OCI-LY7 (cell line): Measurements from ENCODE around the gene NCKAP1. TPM values are rescaled to one million over a fixed set of nuclear protein-coding genes. Genes with fewer than 3 reads are reported as not detected.

Experiments
- BruUV-seq: library from RNA; stranded (reverse); fragments of 400-500 nt; replicated peaks from 2 replicates; lab custom pipeline; 2021; lab: Mats Ljungman, UMichigan
- CTCF ChIA-PET: fragments of 300-600 bp; sonication (Branson Sonifier 250); formaldehyde crosslinking; loops from one replicate; lab custom pipeline; 2022; ENCODE audit warnings: antibody characterized with exemption; ENCODE audit not compliant: unreplicated experiment; lab: Charles Lee
- POLR2A ChIA-PET: fragments of 300-600 bp; sonication (Branson Sonifier 250); formaldehyde crosslinking; loops from one replicate; lab custom pipeline; 2022; ENCODE audit warnings: antibody characterized with exemption; lab: Charles Lee
- DNase-seq: peaks from one replicate; pipeline ENCODE4 v3.0.0-alpha.2; 2015; ENCODE audit warnings: low spot score
- H2AFZ ChIP-seq: fragments of 200-600 bp; sonication (generic), shearing (Covaris generic); 2 replicates; pipeline ENCODE4 v1.6.1; 2014; ENCODE audit warnings: mild to moderate bottlenecking, antibody characterized with exemption, low read length, moderate library complexity
- H3K27ac ChIP-seq: fragments of 200-600 bp; sonication (generic); 2 replicates; pipeline ENCODE4 v1.5.1; 2014; ENCODE audit warnings: mixed run types, low read depth, mild to moderate bottlenecking, moderate library complexity, low read length, inconsistent platforms; ENCODE audit not compliant: poor library complexity, severe bottlenecking
- H3K36me3 ChIP-seq: fragments of 200-600 bp; sonication (generic); 2 replicates; pipeline ENCODE4 v1.6.1; 2014; ENCODE audit warnings: mild to moderate bottlenecking, antibody characterized with exemption, low read length, moderate library complexity, mixed read lengths; ENCODE audit not compliant: insufficient read depth
- H3K4me1 ChIP-seq: fragments of 200-600 bp; sonication (generic); 2 replicates; pipeline ENCODE4 v1.5.1; 2014; ENCODE audit warnings: mild to moderate bottlenecking, low read length; ENCODE audit not compliant: insufficient read depth, poor library complexity, severe bottlenecking
- H3K4me2 ChIP-seq: fragments of 200-600 bp; sonication (generic); 2 replicates; pipeline ENCODE4 v1.6.1; 2014; ENCODE audit warnings: mild to moderate bottlenecking, low read length
- H3K4me3 ChIP-seq: fragments of 200-600 bp; sonication (generic); 2 replicates; pipeline ENCODE4 v1.5.1; 2014; ENCODE audit warnings: mild to moderate bottlenecking, low read depth, low read length; ENCODE audit not compliant: poor library complexity, severe bottlenecking
- H3K79me2 ChIP-seq: fragments of 200-600 bp; sonication (generic); 2 replicates; pipeline ENCODE4 v1.6.1; 2016; ENCODE audit warnings: low read depth, mild to moderate bottlenecking, low read length, moderate library complexity, mixed read lengths; ENCODE audit not compliant: insufficient read depth
- H3K9me2 ChIP-seq: fragments of 200-600 bp; sonication (generic); 2 replicates; pipeline ENCODE4 v1.6.1; 2016; ENCODE audit warnings: mild to moderate bottlenecking, low read length, mixed read lengths; ENCODE audit not compliant: insufficient read depth
- H3K9me3 ChIP-seq: fragments of 200-600 bp; sonication (generic); 2 replicates; pipeline ENCODE4 v1.6.1; 2014; ENCODE audit warnings: mild to moderate bottlenecking, mixed run types, low read length, mixed read lengths
- H4K20me1 ChIP-seq: fragments of 200-600 bp; sonication (generic); 2 replicates; pipeline ENCODE4 v1.6.1; 2014; ENCODE audit warnings: mild to moderate bottlenecking, antibody characterized with exemption, low read length, moderate library complexity, mixed read lengths; ENCODE audit not compliant: insufficient read depth
- CTCF ChIP-seq: fragments of 200-600 bp; sonication (generic); conservative IDR thresholded peaks from 2 replicates; pipeline ENCODE4 v1.5.1; 2014; ENCODE audit warnings: mild to moderate bottlenecking, antibody characterized with exemption, low read length, moderate library complexity, mixed read lengths
- EZH2phosphoT487 ChIP-seq: fragments of 200-600 bp; sonication (generic); IDR thresholded peaks from 2 replicates; pipeline ENCODE4 v1.6.1; 2018; ENCODE audit warnings: low read depth, borderline replicate concordance, mild to moderate bottlenecking, mixed run types, antibody characterized with exemption, low read length, moderate library complexity, mixed read lengths
- intact Hi-C: fragments of 100-400 bp; cut with micrococcal nuclease; formaldehyde crosslinking; loops from one replicate; pipeline ENCODE4 v1.10.0; 2022; ENCODE audit not compliant: unreplicated experiment
- total RNA-seq, 2 experiments: library from RNA; depleted of rRNA in 1 of 2; stranded (reverse); fragments of >200 nt in 1 of 2; shearing (Covaris generic) in 1 of 2; gene quantifications; 2 replicates each; pipeline ENCODE4 v1.2.3, GENCODE V29; 2014 to 2022

Gene NCKAP1
- total RNA-seq, 2 experiments from 2014 or later = 0.06 to 0.55 TPM

- no peak for TF ChIP-seq EZH2phosphoT487
- POLR2A ChIA-PET = interaction anchor here (1.0 kb wide), 1 partner anchor 8 kb away, joined by 3 read pairs; no protein-coding TSS in a partner anchor
- Histone ChIP-seq H3K4me3 (no peak overlapping the region), H3K9me3 (no peaks in the 10 kb centered on the region), H2AFZ (no peak overlapping the region), H3K4me1 (peaks cover 14% of the 10 kb centered on the region), H3K79me2 (no peaks in the 10 kb centered on the region), H4K20me1 (no peaks in the 10 kb centered on the region), H3K9me2 (no peaks in the 10 kb centered on the region), H3K4me2 (no peak overlapping the region), H3K36me3 (no peaks in the 10 kb centered on the region), H3K27ac (no peak overlapping the region)
- no TSS peak for BruUV-seq
- intact Hi-C loops = no loop called here
- CTCF ChIA-PET = no interaction called here
- no peak for DNase-seq
Measured at GRCh38 chr2:182952741-182953450, 85.4 kb downstream of the NCKAP1 start.

DNA sequence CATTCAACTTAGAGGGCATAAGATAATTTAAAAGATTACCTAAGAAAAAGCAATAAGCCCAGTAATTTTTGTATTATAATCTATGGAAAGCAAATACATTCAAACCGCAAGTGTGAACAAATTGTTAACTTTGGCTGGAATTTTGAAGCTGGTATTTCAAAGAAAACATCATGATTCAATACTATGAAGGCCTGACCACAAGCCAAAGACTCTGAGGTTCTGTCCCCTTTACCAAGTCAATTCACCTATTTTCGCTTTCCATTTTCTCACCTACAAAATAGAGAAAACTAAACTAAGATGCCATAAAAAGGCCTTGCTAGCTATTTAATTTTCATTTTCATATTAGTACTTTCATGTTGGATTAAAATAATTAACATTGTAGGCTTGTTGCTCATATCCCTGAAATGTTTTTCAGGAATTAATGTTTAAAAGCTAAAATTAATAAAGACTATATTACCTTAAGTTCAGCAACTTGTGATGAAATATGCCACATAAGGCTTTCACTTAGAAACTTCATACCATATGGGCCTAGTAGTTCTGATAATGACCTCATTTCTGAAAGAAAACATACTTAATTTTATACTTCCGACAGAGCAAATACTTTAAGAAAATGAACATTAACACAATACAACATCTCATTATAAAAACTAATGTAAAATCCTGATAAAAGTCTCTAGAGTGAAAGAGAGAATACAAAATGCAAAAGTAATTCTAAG lies 86.2 kb downstream of the NCKAP1 start:
- Histone ChIP-seq H3K4me3 (no peak overlapping the region), H3K27ac (no peak overlapping the region), H2AFZ (no peak overlapping the region), H3K9me3 (no peaks in the 10 kb centered on the region), H3K4me1 (peaks cover 6% of the 10 kb centered on the region), H3K4me2 (no peak overlapping the region), H4K20me1 (no peaks in the 10 kb centered on the region), H3K36me3 (no peaks in the 10 kb centered on the region), H3K9me2 (no peaks in the 10 kb centered on the region), H3K79me2 (no peaks in the 10 kb centered on the region)
- no TSS peak for BruUV-seq
- POLR2A ChIA-PET = interaction anchor here (0.6 to 1.0 kb wide), 2 partner anchors 116 to 127 kb away, joined by 3 to 4 read pairs; no protein-coding TSS in a partner anchor
- CTCF ChIA-PET = no interaction called here
- no peak for DNase-seq
- TF ChIP-seq EZH2phosphoT487 = no peak
- TF ChIP-seq CTCF = no peak
- intact Hi-C loops = no loop called here

DNA sequence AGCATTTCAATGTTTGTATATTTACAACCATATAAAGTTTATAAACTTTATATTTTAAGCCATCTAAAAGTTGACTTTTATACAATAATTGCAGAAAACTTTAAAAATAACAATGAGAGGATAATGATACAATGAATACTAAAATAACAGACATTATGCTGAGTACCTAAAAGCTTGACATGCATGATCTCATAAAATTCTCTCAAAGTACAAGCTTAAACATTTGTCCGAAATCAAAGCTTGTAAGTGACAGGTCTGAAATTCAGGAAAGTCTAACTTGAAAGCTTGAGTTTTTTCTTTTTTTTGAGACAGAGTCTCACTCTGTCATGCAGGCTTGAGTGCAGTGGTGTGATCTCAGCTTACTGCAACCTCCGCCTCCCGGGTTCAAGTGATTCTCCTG lies 87.7 kb downstream of the NCKAP1 start:
- Histone ChIP-seq H3K36me3 (no peaks in the 10 kb centered on the region), H3K4me1 (no peaks in the 10 kb centered on the region), H3K79me2 (no peaks in the 10 kb centered on the region), H3K9me2 (no peaks in the 10 kb centered on the region), H3K27ac (no peak overlapping the region), H4K20me1 (no peaks in the 10 kb centered on the region), H3K4me3 (no peak overlapping the region), H3K4me2 (no peak overlapping the region), H3K9me3 (no peaks in the 10 kb centered on the region), H2AFZ (no peak overlapping the region)
- intact Hi-C loops = no loop called here
- ChIA-PET POLR2A (interaction anchor here (0.5 to 1.0 kb wide), 5 partner anchors 13 to 615 kb away, joined by 3 to 4 read pairs (median 3); no protein-coding TSS in a partner anchor), CTCF (no interaction called here)
- BruUV-seq = no TSS peak
- no peak for DNase-seq
- no peak for TF ChIP-seq CTCF
- TF ChIP-seq EZH2phosphoT487 = no peak
